ENCODE measurements around the gene MARCHF11.

The MARCHF11 gene

GRCh38 chr5:16120579-16120978 lies 59.0 kb downstream of the MARCHF11 start:
- Histone ChIP-seq H3K4me3 (ENCODE audit: insufficient read depth in 1 of 2, low read depth in 1 of 2, low read length in 2 of 2) (no peak overlapping the region), H3K4me1 (ENCODE audit: control insufficient read depth, insufficient read depth, low read depth, low read length) (no peaks in the 10 kb centered on the region), H3K27ac (ENCODE audit: low read length, poor library complexity, severe bottlenecking) (no peak overlapping the region), H4K8ac (ENCODE audit: low read length) (no peak overlapping the region), H3K14ac (ENCODE audit: low read length in 2 of 2) (no peak overlapping the region), H3K36me3 (ENCODE audit: control insufficient read depth in 1 of 2, insufficient read depth in 2 of 2, low read depth in 1 of 2, low read length in 2 of 2) (no peaks in the 10 kb centered on the region), H2BK12ac (ENCODE audit: low read length in 2 of 2) (no peak overlapping the region), H3K18ac (ENCODE audit: low read depth in 1 of 2, low read length in 2 of 2) (no peak overlapping the region), H3K27me3 (ENCODE audit: control insufficient read depth in 1 of 2, insufficient read depth in 1 of 2, low read length in 2 of 2) (no peaks in the 10 kb centered on the region), H2BK5ac (ENCODE audit: low read depth, low read length, poor library complexity, severe bottlenecking) (no peak overlapping the region), H2BK120ac (ENCODE audit: low read depth, low read length) (no peak overlapping the region), H3K9me3 (ENCODE audit: control insufficient read depth, low read length) (no peaks in the 10 kb centered on the region), H3K4me2 (ENCODE audit: low read length, poor library complexity, severe bottlenecking) (no peak overlapping the region), H4K91ac (ENCODE audit: low read length) (no peak overlapping the region), H2AFZ (ENCODE audit: low read depth, low read length) (no peak overlapping the region), H3K4ac (ENCODE audit: low read depth in 1 of 2, low read length in 2 of 2) (no peak overlapping the region), H3K9ac (ENCODE audit: low read length) (no peak overlapping the region), H2BK15ac (ENCODE audit: low read depth, poor library complexity, severe bottlenecking) (no peak overlapping the region), H3K79me1 (replicated peaks; ENCODE audit: low read length, poor library complexity, severe bottlenecking) (no peaks in the 10 kb centered on the region), H2AK5ac (ENCODE audit: low read length, severe bottlenecking) (no peak overlapping the region), H3K23ac (ENCODE audit: low read length in 2 of 2) (no peak overlapping the region)
- no peak for DNase-seq
- WGBS = 69% methylated on average over 2 of the region's 3 CpGs

- no peak overlapping the region for H3K4me3 ChIP-seq (ENCODE audit: insufficient read depth in 1 of 2, low read depth in 1 of 2, low read length in 2 of 2)
- no peaks in the 10 kb centered on the region for H3K27me3 ChIP-seq (ENCODE audit: control insufficient read depth in 1 of 2, insufficient read depth in 1 of 2, low read length in 2 of 2)
- H2BK5ac ChIP-seq (ENCODE audit: low read depth, low read length, poor library complexity, severe bottlenecking) = no peak overlapping the region
- no peaks in the 10 kb centered on the region for H3K9me3 ChIP-seq (ENCODE audit: control insufficient read depth, low read length)
- no peak overlapping the region for H4K8ac ChIP-seq (ENCODE audit: low read length)
- DNase-seq = no peak
- no peak overlapping the region for H3K27ac ChIP-seq (ENCODE audit: low read length, poor library complexity, severe bottlenecking)
- no peaks in the 10 kb centered on the region for H3K4me1 ChIP-seq (ENCODE audit: control insufficient read depth, insufficient read depth, low read depth, low read length)
- no peak overlapping the region for H3K23ac ChIP-seq (ENCODE audit: low read length in 2 of 2)
- H2BK15ac ChIP-seq (ENCODE audit: low read depth, poor library complexity, severe bottlenecking) = no peak overlapping the region
- H3K9ac ChIP-seq (ENCODE audit: low read length) = no peak overlapping the region
- 82% methylated on average over 4 of the region's 4 CpGs for WGBS
- H3K4me2 ChIP-seq (ENCODE audit: low read length, poor library complexity, severe bottlenecking) = no peak overlapping the region
- no peak overlapping the region for H3K18ac ChIP-seq (ENCODE audit: low read depth in 1 of 2, low read length in 2 of 2)
- no peak overlapping the region for H3K14ac ChIP-seq (ENCODE audit: low read length in 2 of 2)
- no peaks in the 10 kb centered on the region for H3K79me1 ChIP-seq (replicated peaks; ENCODE audit: low read length, poor library complexity, severe bottlenecking)
- H2AFZ ChIP-seq (ENCODE audit: low read depth, low read length) = no peak overlapping the region
- H2AK5ac ChIP-seq (ENCODE audit: low read length, severe bottlenecking) = no peak overlapping the region
- no peak overlapping the region for H4K91ac ChIP-seq (ENCODE audit: low read length)
- H3K4ac ChIP-seq (ENCODE audit: low read depth in 1 of 2, low read length in 2 of 2) = no peak overlapping the region
- H2BK12ac ChIP-seq (ENCODE audit: low read length in 2 of 2) = no peak overlapping the region
- no peaks in the 10 kb centered on the region for H3K36me3 ChIP-seq (ENCODE audit: control insufficient read depth in 1 of 2, insufficient read depth in 2 of 2, low read depth in 1 of 2, low read length in 2 of 2)
- H2BK120ac ChIP-seq (ENCODE audit: low read depth, low read length) = no peak overlapping the region
Observed at GRCh38 chr5:16119790-16120189, 59.8 kb downstream of the MARCHF11 start.

GRCh38 chr5:16115140-16115539 lies 64.5 kb downstream of the MARCHF11 start:
- Histone ChIP-seq H3K4ac (ENCODE audit: low read depth in 1 of 2, low read length in 2 of 2) (no peak overlapping the region), H4K8ac (ENCODE audit: low read length) (no peak overlapping the region), H3K4me3 (ENCODE audit: insufficient read depth in 1 of 2, low read depth in 1 of 2, low read length in 2 of 2) (no peak overlapping the region), H3K27me3 (ENCODE audit: control insufficient read depth in 1 of 2, insufficient read depth in 1 of 2, low read length in 2 of 2) (no peaks in the 10 kb centered on the region), H2AFZ (ENCODE audit: low read depth, low read length) (no peak overlapping the region), H3K79me1 (replicated peaks; ENCODE audit: low read length, poor library complexity, severe bottlenecking) (no peaks in the 10 kb centered on the region), H3K9ac (ENCODE audit: low read length) (no peak overlapping the region), H2BK5ac (ENCODE audit: low read depth, low read length, poor library complexity, severe bottlenecking) (no peak overlapping the region), H2BK15ac (ENCODE audit: low read depth, poor library complexity, severe bottlenecking) (no peak overlapping the region), H3K23ac (ENCODE audit: low read length in 2 of 2) (no peak overlapping the region), H3K9me3 (ENCODE audit: control insufficient read depth, low read length) (no peaks in the 10 kb centered on the region), H3K4me1 (ENCODE audit: control insufficient read depth, insufficient read depth, low read depth, low read length) (no peaks in the 10 kb centered on the region), H3K18ac (ENCODE audit: low read depth in 1 of 2, low read length in 2 of 2) (no peak overlapping the region), H2BK12ac (ENCODE audit: low read length in 2 of 2) (no peak overlapping the region), H4K91ac (ENCODE audit: low read length) (no peak overlapping the region), H3K4me2 (ENCODE audit: low read length, poor library complexity, severe bottlenecking) (no peak overlapping the region), H3K14ac (ENCODE audit: low read length in 2 of 2) (no peak overlapping the region), H2BK120ac (ENCODE audit: low read depth, low read length) (no peak overlapping the region), H3K36me3 (ENCODE audit: control insufficient read depth in 1 of 2, insufficient read depth in 2 of 2, low read depth in 1 of 2, low read length in 2 of 2) (no peaks in the 10 kb centered on the region), H2AK5ac (ENCODE audit: low read length, severe bottlenecking) (no peak overlapping the region), H3K27ac (ENCODE audit: low read length, poor library complexity, severe bottlenecking) (no peak overlapping the region)
- 93% methylated on average over 5 of the region's 8 CpGs for WGBS
- no peak for DNase-seq

GRCh38 chr5:16108418-16108817 lies 71.2 kb downstream of the MARCHF11 start:
- Histone ChIP-seq H3K4me2 (ENCODE audit: low read length, poor library complexity, severe bottlenecking) (no peak overlapping the region), H4K8ac (ENCODE audit: low read length) (no peak overlapping the region), H2BK12ac (ENCODE audit: low read length in 2 of 2) (no peak overlapping the region), H2AFZ (ENCODE audit: low read depth, low read length) (no peak overlapping the region), H4K91ac (ENCODE audit: low read length) (no peak overlapping the region), H2BK120ac (ENCODE audit: low read depth, low read length) (no peak overlapping the region), H3K9me3 (ENCODE audit: control insufficient read depth, low read length) (peaks cover 14% of the 10 kb centered on the region), H2BK5ac (ENCODE audit: low read depth, low read length, poor library complexity, severe bottlenecking) (no peak overlapping the region), H3K9ac (ENCODE audit: low read length) (no peak overlapping the region), H3K18ac (ENCODE audit: low read depth in 1 of 2, low read length in 2 of 2) (no peak overlapping the region), H3K79me1 (replicated peaks; ENCODE audit: low read length, poor library complexity, severe bottlenecking) (no peaks in the 10 kb centered on the region), H3K4ac (ENCODE audit: low read depth in 1 of 2, low read length in 2 of 2) (no peak overlapping the region), H2AK5ac (ENCODE audit: low read length, severe bottlenecking) (no peak overlapping the region), H3K27me3 (ENCODE audit: control insufficient read depth in 1 of 2, insufficient read depth in 1 of 2, low read length in 2 of 2) (no peaks in the 10 kb centered on the region), H3K36me3 (ENCODE audit: control insufficient read depth in 1 of 2, insufficient read depth in 2 of 2, low read depth in 1 of 2, low read length in 2 of 2) (no peaks in the 10 kb centered on the region), H3K23ac (ENCODE audit: low read length in 2 of 2) (no peak overlapping the region), H3K4me1 (ENCODE audit: control insufficient read depth, insufficient read depth, low read depth, low read length) (no peaks in the 10 kb centered on the region), H3K27ac (ENCODE audit: low read length, poor library complexity, severe bottlenecking) (no peak overlapping the region), H2BK15ac (ENCODE audit: low read depth, poor library complexity, severe bottlenecking) (no peak overlapping the region), H3K4me3 (ENCODE audit: insufficient read depth in 1 of 2, low read depth in 1 of 2, low read length in 2 of 2) (no peak overlapping the region), H3K14ac (ENCODE audit: low read length in 2 of 2) (no peak overlapping the region)
- DNase-seq = no peak
- WGBS = 27% methylated on average over 3 of the region's 3 CpGs
